Endothelial cell of umbilical vein (primary cell): ENCODE results near the gene WDR7. TPM values are rescaled to one million over a fixed set of nuclear protein-coding genes. Genes with fewer than 3 reads are reported as not detected.

Source experiments
- BruUV-seq: library from RNA; stranded (reverse); fragments of 400-500 nt; replicated peaks from 2 replicates; lab custom pipeline; 2021; lab: Mats Ljungman, UMichigan
- CTCF ChIA-PET: fragments of 300-600, 350-600 bp; sonication (Branson Sonifier 250); formaldehyde crosslinking; loops from one replicate; lab custom pipeline; 2021; ENCODE audit warnings: antibody characterized with exemption, inconsistent platforms; lab: Charles Lee
- POLR2A ChIA-PET: fragments of 300-600, 350-600 bp; sonication (Branson Sonifier 250); formaldehyde crosslinking; loops from one replicate; lab custom pipeline; 2021; ENCODE audit warnings: antibody characterized with exemption, inconsistent platforms; lab: Charles Lee
- DNase-seq: peaks from one replicate; pipeline ENCODE4 v3.0.0-alpha.2; 2011; ENCODE audit warnings: low read depth, low spot score
- FAIRE-seq: peaks from 2 replicates; lab custom pipeline; 2011; peaks lifted over from hg19 to GRCh38; lab: Jason Lieb, UNC
- H2AFZ ChIP-seq: 2 replicates; pipeline ENCODE4 v1.6.0; 2012; ENCODE audit warnings: low read depth, low read length, control low read depth, inconsistent platforms
- H3K27ac ChIP-seq: 2 replicates; pipeline ENCODE4 v1.5.1; 2011; ENCODE audit warnings: low read depth, mild to moderate bottlenecking, control low read depth, low read length, moderate library complexity; ENCODE audit not compliant: insufficient read depth
- H3K27me3 ChIP-seq, 2 experiments: 2 replicates each; pipeline versions ENCODE4 v1.6.0 to v1.6.1; 2011; ENCODE audit warnings: low read length in 2 of 2, mixed read lengths in 1 of 2; ENCODE audit not compliant: control insufficient read depth in 2 of 2, insufficient read depth in 2 of 2
- H3K36me3 ChIP-seq, 2 experiments: 2 replicates in 1 of 2; 3 replicates in 1 of 2; pipeline ENCODE4 v1.5.1; 2011; ENCODE audit warnings: low read length in 2 of 2, mild to moderate bottlenecking in 1 of 2, moderate library complexity in 1 of 2; ENCODE audit not compliant: control insufficient read depth in 2 of 2, insufficient read depth in 2 of 2; ENCODE audit errors: extremely low read depth in 1 of 2
- H3K4me1 ChIP-seq: 3 replicates; pipeline ENCODE4 v1.5.1; 2011; ENCODE audit warnings: mild to moderate bottlenecking, low read length; ENCODE audit not compliant: control insufficient read depth, insufficient read depth; ENCODE audit errors: extremely low read depth
- H3K4me2 ChIP-seq: 2 replicates; pipeline ENCODE4 v1.6.1; 2011; ENCODE audit warnings: low read length, control low read depth, mixed read lengths; ENCODE audit not compliant: insufficient read depth
- H3K4me3 ChIP-seq, 3 experiments: fragments of 200-600 bp in 1 of 3; sonication (generic), shearing (Covaris generic) in 1 of 3; replicated peaks in 1 of 3; 2 replicates each; pipeline ENCODE4 v1.5.1; 2011 to 2016; ENCODE audit warnings: control low read depth in 3 of 3, low read length in 3 of 3, mild to moderate bottlenecking in 2 of 3, inconsistent platforms in 1 of 3, low read depth in 1 of 3, moderate library complexity in 1 of 3; ENCODE audit not compliant: insufficient read depth in 1 of 3
- H3K79me2 ChIP-seq: 2 replicates; pipeline ENCODE4 v1.6.0; 2012; ENCODE audit warnings: low read length, inconsistent platforms; ENCODE audit not compliant: control insufficient read depth, insufficient read depth
- H3K9ac ChIP-seq: replicated peaks from 2 replicates; pipeline ENCODE3; 2011; ENCODE audit warnings: low read length, control low read depth; ENCODE audit not compliant: insufficient read depth; ENCODE audit errors: extremely low read depth
- H3K9me1 ChIP-seq: replicated peaks from 3 replicates; pipeline ENCODE4 v1.6.0; 2011; ENCODE audit warnings: mild to moderate bottlenecking, low read length; ENCODE audit not compliant: control insufficient read depth, insufficient read depth; ENCODE audit errors: extremely low read depth
- H3K9me3 ChIP-seq: replicated peaks from 2 replicates; pipeline ENCODE4 v1.5.1; 2012; ENCODE audit warnings: low read length, inconsistent platforms; ENCODE audit not compliant: control insufficient read depth, insufficient read depth
- H4K20me1 ChIP-seq: replicated peaks from 2 replicates; pipeline ENCODE3; 2011; ENCODE audit warnings: mild to moderate bottlenecking, low read length; ENCODE audit not compliant: control insufficient read depth, insufficient read depth; ENCODE audit errors: extremely low read depth
- CTCF ChIP-seq, 2 donors: IDR thresholded peaks; 1 replicate in 1 of 2; 2 replicates in 1 of 2; pipeline ENCODE4 v1.5.1; 2011; ENCODE audit warnings: low read length in 2 of 2, mild to moderate bottlenecking in 2 of 2, moderate library complexity in 2 of 2, control low read depth in 1 of 2, inconsistent platforms in 1 of 2, low read depth in 1 of 2; ENCODE audit not compliant: insufficient read depth in 1 of 2; ENCODE audit errors: extremely low read depth in 1 of 2
- EZH2 ChIP-seq: IDR thresholded peaks from 2 replicates; pipeline ENCODE4 v1.6.1; 2012; ENCODE audit warnings: borderline replicate concordance, low read depth, mild to moderate bottlenecking, moderate library complexity, low read length, inconsistent platforms; ENCODE audit not compliant: severe bottlenecking
- FOS ChIP-seq: IDR thresholded peaks from 2 replicates; pipeline ENCODE4 v1.6.1; 2011; ENCODE audit warnings: mild to moderate bottlenecking, low read length, moderate library complexity, borderline replicate concordance; ENCODE audit not compliant: insufficient read depth
- GATA2 ChIP-seq: IDR thresholded peaks from 2 replicates; pipeline ENCODE4 v1.7.0; 2011; ENCODE audit warnings: low read depth, mild to moderate bottlenecking, moderate library complexity, mixed read lengths, low read length; ENCODE audit not compliant: insufficient read length, insufficient read depth
- MAX ChIP-seq: IDR thresholded peaks from 2 replicates; pipeline ENCODE4 v1.6.1; 2011; ENCODE audit not compliant: insufficient read depth, insufficient read length
- MYC ChIP-seq: IDR thresholded peaks from one replicate; pipeline ENCODE4 v1.6.1; 2011; ENCODE audit warnings: mild to moderate bottlenecking, low read depth, low read length
- dilution Hi-C: fragments of 300-500 bp; cut with MboI; formaldehyde crosslinking; loops from one replicate; pipeline ENCODE4 v1.15.0; 2019; ENCODE audit warnings: low sequenced_read_pairs; ENCODE audit not compliant: extremely low pct_ligation_motif_present
- intact Hi-C: fragments of 100-400 bp; cut with micrococcal nuclease; formaldehyde crosslinking; loops from one replicate; pipeline ENCODE4 v1.10.0; 2022
- polyA plus RNA-seq, 4 experiments: library from polyadenylated mRNA; depleted of rRNA in 3 of 4; stranded (reverse) in 3 of 4; unstranded in 1 of 4; fragments of >200 nt; gene quantifications; 2 replicates each; pipeline versions ENCODE4 v1.2.1 to v1.2.3, GENCODE V29; 2011 to 2012; ENCODE audit warnings: missing spikeins in 1 of 4
- total RNA-seq: library from RNA; stranded (reverse); gene quantifications from 2 replicates; pipeline ENCODE4 v1.2.3, GENCODE V29; 2021

The WDR7 gene
- total and polyA plus RNA-seq, 2 donors (not counting 3 experiments of a cell fraction or from before 2014, with no cell fraction given), result 5.9 to 19.0 TPM

GRCh38 chr18:56980151-56980550 is 329.0 kb downstream of the WDR7 start:
- H3K4me3 ChIP-seq, result no peak overlapping the region
- H3K4me2 ChIP-seq, result no peak overlapping the region
- no peak overlapping the region for H2AFZ ChIP-seq
- H3K27ac ChIP-seq, result no peak overlapping the region
- no TSS peak for BruUV-seq
- no peaks in the 10 kb centered on the region for H3K9me1 ChIP-seq
- H3K9me3 ChIP-seq, result no peaks in the 10 kb centered on the region
- POLR2A ChIA-PET, result no interaction called here
- TF ChIP-seq CTCF (IDR thresholded peaks at IDR 0.05; ENCODE audit: extremely low read depth in 1 of 2, insufficient read depth in 1 of 2, low read depth in 1 of 2, low read length in 2 of 2) (no peak), FOS (no peak), MYC (no peak), GATA2 (no peak), EZH2 (no peak), MAX (no peak)
- no peak overlapping the region for H3K9ac ChIP-seq
- no peaks in the 10 kb centered on the region for H3K4me1 ChIP-seq
- H3K79me2 ChIP-seq, result no peaks in the 10 kb centered on the region
- CTCF ChIA-PET, result interaction anchor here (0.7 to 1.5 kb wide), 3 partner anchors 13 to 68 kb away, joined by 3 to 4 read pairs (median 3); no protein-coding TSS in a partner anchor
- DNase-seq (no peak), FAIRE-seq (no peak)
- intact Hi-C loops, result no loop called here
- no peaks in the 10 kb centered on the region for H4K20me1 ChIP-seq
- H3K36me3 ChIP-seq, result no peaks in the 10 kb centered on the region
- dilution Hi-C loops, result no loop called here
- H3K27me3 ChIP-seq, result no peaks in the 10 kb centered on the region
